ENCODE data around the gene FCHSD2. TPM values are rescaled to one million over a fixed set of nuclear protein-coding genes. Genes with fewer than 3 reads are reported as not detected.

The FCHSD2 gene
- total and polyA plus RNA-seq, 2 of the 13 experiments (the other 11 are each of a cell fraction or from before 2014, with no cell fraction given) = 20.5 to 24.8 TPM

DNA sequence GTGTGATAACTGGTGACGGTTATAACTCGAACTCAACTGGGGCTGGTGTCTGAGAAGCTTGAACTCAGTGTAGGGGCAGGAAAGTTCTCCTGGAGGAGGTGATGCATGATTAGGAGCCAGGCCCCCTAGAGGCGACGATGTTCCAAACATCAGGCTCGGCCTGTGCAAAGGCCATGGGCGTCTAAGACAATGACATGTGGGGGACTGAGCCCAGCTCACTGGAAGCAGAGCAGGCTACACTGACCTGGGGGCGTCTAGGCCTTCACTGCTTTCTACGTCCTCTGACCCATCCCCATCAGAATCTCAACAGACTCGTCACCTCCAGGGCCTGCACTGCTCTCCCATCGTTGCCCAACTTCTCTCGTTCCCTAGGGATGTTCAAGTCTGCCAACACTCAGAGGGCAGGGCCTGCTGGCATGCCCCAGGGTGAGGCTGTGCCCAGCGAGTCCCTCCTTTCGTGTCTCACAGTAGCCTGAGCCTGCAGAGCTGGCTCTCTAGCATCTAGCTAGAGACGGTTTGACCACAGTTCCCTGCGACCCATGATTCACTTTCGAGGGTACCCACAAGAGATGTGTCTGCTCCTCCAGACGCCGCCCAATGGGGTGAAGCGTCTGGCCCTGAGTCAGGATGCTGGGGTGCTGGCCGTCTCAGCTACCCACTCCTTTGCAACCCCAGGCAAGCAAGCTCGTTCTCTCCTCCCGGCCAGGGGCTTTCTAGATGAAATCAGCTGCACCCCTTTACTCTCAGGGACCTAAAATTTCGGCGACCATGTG lies 329.0 kb downstream of the FCHSD2 start (continued):
- TF ChIP-seq ZNF570 (CRISPR knock-in tag; IDR thresholded peaks at IDR 0.05; ENCODE audit: borderline replicate concordance) = no peak
- no peak for TF ChIP-seq AGO2 (optimal IDR thresholded peaks at IDR 0.05; ENCODE audit: low read depth, low read length)
- no peak for TF ChIP-seq ESRRA (CRISPR knock-in tag; IDR thresholded peaks at IDR 0.05; ENCODE audit: low read depth)
- TF ChIP-seq ZNF598 (CRISPR knock-in tag; IDR thresholded peaks at IDR 0.05; ENCODE audit: borderline replicate concordance) = no peak
- no peak for TF ChIP-seq MBD4 (IDR thresholded peaks at IDR 0.05; ENCODE audit: borderline replicate concordance, low read length)
- TF ChIP-seq ZNF414 (CRISPR knock-in tag; IDR thresholded peaks at IDR 0.05) = no peak
- peak; percentile 36; the same call in 1 of the 2 replicates for TF ChIP-seq YEATS2 (CRISPR knock-in tag; IDR thresholded peaks at IDR 0.05; ENCODE audit: borderline replicate concordance)
- TF ChIP-seq ZKSCAN5 (CRISPR knock-in tag; IDR thresholded peaks at IDR 0.05) = peak; percentile 71
- TF ChIP-seq, protein P1, sequence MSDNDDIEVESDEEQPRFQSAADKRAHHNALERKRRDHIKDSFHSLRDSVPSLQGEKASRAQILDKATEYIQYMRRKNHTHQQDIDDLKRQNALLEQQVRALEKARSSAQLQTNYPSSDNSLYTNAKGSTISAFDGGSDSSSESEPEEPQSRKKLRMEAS (IDR thresholded peaks at IDR 0.05) = peak; percentile 59
- TF ChIP-seq ARID3A (IDR thresholded peaks at IDR 0.05; ENCODE audit: low read depth, low read length) = 0 out of 2 replicates have a peak, but pooled peaks have one; percentile 36
- peak; percentile 79 for TF ChIP-seq HNRNPL (IDR thresholded peaks at IDR 0.05; ENCODE audit: low read depth, low read length)
- TF ChIP-seq CCDC6 (CRISPR knock-in tag; IDR thresholded peaks at IDR 0.05) = peak; percentile 40
- TF ChIP-seq KDM4B (CRISPR knock-in tag; IDR thresholded peaks at IDR 0.05) = no peak
- TF ChIP-seq RBM22 (optimal IDR thresholded peaks at IDR 0.05; ENCODE audit: low read length) = no peak
- TF ChIP-seq XRCC5 (optimal IDR thresholded peaks at IDR 0.05; ENCODE audit: low read length) = peak; percentile 79
- TF ChIP-seq, protein P2, sequence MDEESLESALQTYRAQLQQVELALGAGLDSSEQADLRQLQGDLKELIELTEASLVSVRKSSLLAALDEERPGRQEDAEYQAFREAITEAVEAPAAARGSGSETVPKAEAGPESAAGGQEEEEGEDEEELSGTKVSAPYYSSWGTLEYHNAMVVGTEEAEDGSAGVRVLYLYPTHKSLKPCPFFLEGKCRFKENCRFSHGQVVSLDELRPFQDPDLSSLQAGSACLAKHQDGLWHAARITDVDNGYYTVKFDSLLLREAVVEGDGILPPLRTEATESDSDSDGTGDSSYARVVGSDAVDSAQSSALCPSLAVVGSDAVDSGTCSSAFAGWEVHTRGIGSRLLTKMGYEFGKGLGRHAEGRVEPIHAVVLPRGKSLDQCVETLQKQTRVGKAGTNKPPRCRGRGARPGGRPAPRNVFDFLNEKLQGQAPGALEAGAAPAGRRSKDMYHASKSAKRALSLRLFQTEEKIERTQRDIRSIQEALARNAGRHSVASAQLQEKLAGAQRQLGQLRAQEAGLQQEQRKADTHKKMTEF (CRISPR knock-in tag; IDR thresholded peaks at IDR 0.05) = no peak
- peak; percentile 48; the same call in 1 of the 2 replicates for TF ChIP-seq ZMYM3 (CRISPR knock-in tag; IDR thresholded peaks at IDR 0.05)
- no peak for TF ChIP-seq CENPBD1 (CRISPR knock-in tag; IDR thresholded peaks at IDR 0.05; ENCODE audit: borderline replicate concordance, low read depth)
- no peak for TF ChIP-seq PCBP2 (optimal IDR thresholded peaks at IDR 0.05; ENCODE audit: low read depth, low read length, poor library complexity, severe bottlenecking)
- no peak for TF ChIP-seq XBP1 (CRISPR knock-in tag; IDR thresholded peaks at IDR 0.05)
- peak; percentile 33; the same call in 1 of the 2 replicates for TF ChIP-seq ZNF777 (CRISPR knock-in tag; IDR thresholded peaks at IDR 0.05)
- TF ChIP-seq, protein P3, sequence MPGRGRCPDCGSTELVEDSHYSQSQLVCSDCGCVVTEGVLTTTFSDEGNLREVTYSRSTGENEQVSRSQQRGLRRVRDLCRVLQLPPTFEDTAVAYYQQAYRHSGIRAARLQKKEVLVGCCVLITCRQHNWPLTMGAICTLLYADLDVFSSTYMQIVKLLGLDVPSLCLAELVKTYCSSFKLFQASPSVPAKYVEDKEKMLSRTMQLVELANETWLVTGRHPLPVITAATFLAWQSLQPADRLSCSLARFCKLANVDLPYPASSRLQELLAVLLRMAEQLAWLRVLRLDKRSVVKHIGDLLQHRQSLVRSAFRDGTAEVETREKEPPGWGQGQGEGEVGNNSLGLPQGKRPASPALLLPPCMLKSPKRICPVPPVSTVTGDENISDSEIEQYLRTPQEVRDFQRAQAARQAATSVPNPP (CRISPR knock-in tag; IDR thresholded peaks at IDR 0.05) = no peak
- TF ChIP-seq ZFX (CRISPR knock-in tag; IDR thresholded peaks at IDR 0.05; ENCODE audit: low read depth) = peak; percentile 66
- TF ChIP-seq ATF7 (IDR thresholded peaks at IDR 0.05) = no peak
- TF ChIP-seq ATF7 (CRISPR knock-in tag; IDR thresholded peaks at IDR 0.05) = no peak
- no peak for TF ChIP-seq ZC3H4 (CRISPR knock-in tag; IDR thresholded peaks at IDR 0.05; ENCODE audit: borderline replicate concordance)
